GM03348 (cell line): ENCODE data around the gene POLN.

Source experiments
- DNase-seq: peaks from one replicate; pipeline ENCODE4 v3.0.0; 2012; ENCODE audit warnings: low spot score

The POLN gene

GRCh38 chr4:2241410-2242353 lies at the start of gene POLN, which contains the start of gene HAUS3:
TSS of gene POLN (minus strand) at chr4:2242121. CDS start at chr4:2229231, 12,890 bp downstream.
TSS of gene HAUS3 (minus strand) at chr4:2242121. CDS start at chr4:2240946, 1,175 bp downstream.
- DNase-seq = peak; percentile 100

DNA sequence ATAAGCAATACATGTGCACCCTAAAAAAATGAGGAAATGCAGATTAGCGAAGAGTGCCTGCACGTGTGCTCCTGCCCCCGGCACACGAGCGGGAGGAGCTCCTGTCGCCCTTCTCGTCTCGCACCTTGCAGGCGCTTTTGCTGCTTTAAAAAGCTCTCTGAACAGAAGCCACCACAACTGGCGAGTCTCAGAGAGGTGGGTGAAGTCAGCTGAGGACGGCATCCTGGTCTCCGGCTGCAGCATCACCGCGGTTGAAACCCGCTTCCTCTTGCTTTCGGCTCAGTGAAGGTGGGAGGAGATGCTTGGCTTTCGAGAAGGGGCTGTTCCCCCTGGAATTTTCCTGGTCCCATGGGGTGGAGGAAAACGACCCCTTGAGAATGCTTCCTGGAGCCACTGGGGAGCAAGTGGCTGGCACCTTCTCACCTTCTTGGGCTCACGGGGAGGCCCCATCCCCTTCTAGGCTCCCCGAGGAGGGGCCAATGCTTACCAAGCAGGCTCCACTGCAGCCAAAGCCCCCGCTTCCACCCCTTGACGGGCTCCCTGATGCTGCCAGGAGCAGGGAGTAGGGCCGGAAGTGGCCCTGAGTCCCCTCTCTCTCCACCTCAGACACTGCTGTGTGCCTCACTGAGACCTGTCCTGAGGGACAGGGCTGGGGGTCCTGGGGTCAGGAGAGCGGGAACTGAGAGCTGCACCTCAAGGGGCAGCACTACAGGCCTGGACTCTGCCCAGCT lies 49.2 kb upstream of the POLN start:
- DNase-seq = no peak

- no peak for DNase-seq
Observed at GRCh38 chr4:2290488-2290887, 48.6 kb upstream of the POLN start.

- DNase-seq = no peak
Observed at GRCh38 chr4:2289955-2290333, 48.0 kb upstream of the POLN start.

GRCh38 chr4:2289311-2289954 lies 47.5 kb upstream of the POLN start:
- DNase-seq = no peak

DNA sequence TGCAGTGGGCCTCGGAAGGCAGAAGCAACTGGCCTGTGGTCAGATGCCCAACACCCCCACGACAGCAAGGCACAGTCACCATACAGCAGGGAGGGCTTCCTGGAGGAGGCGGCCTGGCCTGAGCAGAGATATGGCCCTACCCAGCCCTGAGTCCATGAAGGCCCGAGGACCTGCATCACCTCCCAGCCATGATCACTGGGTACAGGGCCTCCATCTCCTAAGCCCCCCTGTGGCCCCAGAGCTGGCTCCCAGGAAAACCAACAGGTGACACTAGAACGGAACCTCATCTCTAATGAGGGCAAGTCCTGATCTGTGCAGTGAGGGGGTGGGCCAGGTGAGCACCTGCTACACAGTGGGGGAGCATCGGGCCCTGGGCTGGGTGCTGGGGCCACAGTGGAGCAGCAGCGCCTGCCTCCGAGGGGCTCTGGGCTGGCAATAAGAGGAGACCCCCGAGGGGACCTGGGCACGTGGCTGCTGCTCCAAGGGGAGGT lies 46.2 kb upstream of the POLN start:
- no peak for DNase-seq

GRCh38 chr4:2287594-2287915 lies 45.6 kb upstream of the POLN start:
- DNase-seq = no peak

- DNase-seq = no peak
Observed at GRCh38 chr4:2286904-2287593, 45.1 kb upstream of the POLN start.

GRCh38 chr4:2285613-2286381 lies 43.9 kb upstream of the POLN start:
- no peak for DNase-seq

- DNase-seq = peak; percentile 65
Observed at GRCh38 chr4:2284934-2285612, 43.2 kb upstream of the POLN start.

GRCh38 chr4:2284161-2284933 lies 42.4 kb upstream of the POLN start:
- DNase-seq = no peak

GRCh38 chr4:2283199-2283711 lies 41.3 kb upstream of the POLN start:
- no peak for DNase-seq

DNA sequence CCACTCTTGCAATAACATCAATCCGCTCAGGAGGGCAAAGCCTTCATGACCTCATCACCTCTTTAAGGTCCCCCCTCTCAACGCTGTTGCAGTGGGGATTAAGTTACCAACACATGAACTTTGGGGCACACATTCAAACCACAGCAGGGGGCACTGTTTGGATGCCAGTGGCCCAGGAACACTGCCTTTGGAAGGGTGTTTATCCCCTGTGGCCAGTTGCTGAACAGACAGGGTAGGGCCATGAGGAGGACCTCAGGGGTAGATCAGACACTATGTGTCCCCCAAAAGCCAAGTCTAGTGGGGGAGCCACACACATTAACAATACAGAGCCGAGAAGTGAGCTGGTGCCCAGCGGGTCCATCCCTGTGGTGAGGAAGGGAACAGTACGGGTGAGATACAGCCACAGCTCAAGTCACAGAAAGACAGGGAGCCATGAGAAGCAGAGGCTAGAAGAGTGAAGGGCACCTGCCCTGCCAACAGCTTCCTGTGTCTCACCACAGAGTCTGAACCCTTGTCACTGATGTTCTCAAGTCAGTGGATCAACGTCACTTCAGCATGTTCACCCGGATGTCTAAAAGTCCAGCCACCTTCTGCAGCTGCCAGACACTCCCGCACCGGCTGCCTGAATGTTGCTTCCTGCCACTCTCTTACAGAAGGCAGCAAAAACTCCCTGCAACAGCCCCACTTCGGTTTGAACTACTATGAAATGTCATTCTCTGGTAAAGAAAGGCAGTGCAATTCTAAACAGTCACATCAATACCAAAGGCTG lies 39.8 kb upstream of the POLN start:
- no peak for DNase-seq

DNA sequence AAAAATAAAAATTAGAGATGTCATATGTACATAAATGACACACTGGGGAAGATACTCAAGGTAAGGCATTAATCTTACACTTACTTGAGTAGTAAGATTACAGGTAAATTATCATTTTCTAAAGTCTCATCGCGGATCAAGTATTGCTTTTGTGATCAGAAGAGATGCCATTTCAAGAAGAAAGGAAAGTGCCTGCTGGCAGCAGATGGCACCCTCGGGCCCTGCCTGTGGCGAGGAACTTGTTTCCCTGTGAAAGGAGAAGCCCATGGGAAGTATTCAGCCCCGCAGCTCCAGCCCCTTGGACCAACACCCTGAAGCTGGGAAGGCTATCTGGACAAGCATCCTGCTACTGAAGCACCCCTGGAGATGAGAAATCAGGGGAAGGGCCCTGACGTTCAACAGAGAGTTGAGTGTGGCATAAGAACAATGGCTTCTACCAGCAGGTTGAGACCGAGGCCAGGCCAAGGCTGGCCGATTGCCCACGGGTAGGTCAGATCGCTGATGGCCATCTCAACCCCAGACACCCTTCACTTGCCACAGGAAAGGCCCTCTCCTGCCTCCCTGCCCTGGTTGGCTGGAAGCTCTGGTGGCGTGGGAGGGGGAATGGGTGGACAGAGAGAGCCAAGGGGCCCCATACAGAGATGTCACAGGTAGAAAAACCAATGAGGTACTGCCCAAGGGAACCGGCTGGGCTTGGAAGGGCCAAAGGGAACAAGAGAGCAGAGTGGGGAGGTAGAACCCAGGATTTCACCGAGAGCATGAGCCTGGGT lies 38.8 kb upstream of the POLN start:
- no peak for DNase-seq

GRCh38 chr4:2277956-2278355 lies 36.0 kb upstream of the POLN start:
- no peak for DNase-seq

DNA sequence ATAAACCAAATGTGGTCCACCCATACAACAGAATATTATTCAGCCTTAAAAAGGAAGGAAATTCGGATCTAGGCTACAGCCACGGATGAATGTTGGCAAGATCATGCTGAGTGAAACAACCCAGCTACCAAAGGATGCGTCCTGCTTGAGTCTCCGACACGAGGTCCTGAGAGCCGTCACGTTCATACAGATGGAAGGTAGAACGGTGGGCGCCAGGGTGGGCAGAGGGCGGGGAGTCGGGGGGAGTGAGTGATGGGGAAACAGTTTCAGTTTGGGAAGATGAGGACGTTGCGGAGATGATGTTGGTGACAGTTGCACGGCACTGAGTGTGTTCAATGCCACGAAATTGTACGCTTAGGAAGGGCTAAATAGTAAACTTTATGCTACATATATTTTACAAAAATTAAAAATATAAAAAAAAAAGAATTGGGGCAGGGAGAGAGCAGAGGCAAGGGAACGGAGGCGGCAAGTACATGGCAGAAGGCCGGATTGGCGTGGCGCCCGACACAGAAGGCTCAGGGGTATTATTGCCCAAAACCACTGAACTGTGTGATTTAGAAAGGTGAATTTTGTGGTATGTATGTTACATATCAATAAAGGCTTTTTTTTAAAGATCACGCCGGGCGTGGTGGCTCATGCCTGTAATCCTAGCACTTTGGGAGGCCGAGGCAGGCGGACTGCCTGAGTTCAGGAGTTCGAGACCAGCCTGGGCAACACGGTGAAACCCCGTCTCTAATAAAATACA lies 34.8 kb upstream of the POLN start:
- no peak for DNase-seq

GRCh38 chr4:2275546-2276251 lies 33.8 kb upstream of the POLN start:
- no peak for DNase-seq
